Measurements from ENCODE around the gene IGF2.

- TF ChIP-seq CTCF (optimal IDR thresholded peaks at IDR 0.05 in 1 of 3, IDR thresholded peaks at IDR 0.05 in 1 of 3, conservative IDR thresholded peaks at IDR 0.05 in 1 of 3; ENCODE audit: extremely low read depth in 1 of 3, insufficient read depth in 2 of 3, low read length in 3 of 3) (no peak), EZH2 (IDR thresholded peaks at IDR 0.05; ENCODE audit: low read length) (no peak)
Observed at GRCh38 chr11:2128130-2128510, 11.1 kb downstream of the IGF2 start.
